ENCODE results near the gene IL17REL.
A peak's percentile ranks its signal among the peaks of the same experiment; 100 is the strongest.

Gene IL17REL

DNA sequence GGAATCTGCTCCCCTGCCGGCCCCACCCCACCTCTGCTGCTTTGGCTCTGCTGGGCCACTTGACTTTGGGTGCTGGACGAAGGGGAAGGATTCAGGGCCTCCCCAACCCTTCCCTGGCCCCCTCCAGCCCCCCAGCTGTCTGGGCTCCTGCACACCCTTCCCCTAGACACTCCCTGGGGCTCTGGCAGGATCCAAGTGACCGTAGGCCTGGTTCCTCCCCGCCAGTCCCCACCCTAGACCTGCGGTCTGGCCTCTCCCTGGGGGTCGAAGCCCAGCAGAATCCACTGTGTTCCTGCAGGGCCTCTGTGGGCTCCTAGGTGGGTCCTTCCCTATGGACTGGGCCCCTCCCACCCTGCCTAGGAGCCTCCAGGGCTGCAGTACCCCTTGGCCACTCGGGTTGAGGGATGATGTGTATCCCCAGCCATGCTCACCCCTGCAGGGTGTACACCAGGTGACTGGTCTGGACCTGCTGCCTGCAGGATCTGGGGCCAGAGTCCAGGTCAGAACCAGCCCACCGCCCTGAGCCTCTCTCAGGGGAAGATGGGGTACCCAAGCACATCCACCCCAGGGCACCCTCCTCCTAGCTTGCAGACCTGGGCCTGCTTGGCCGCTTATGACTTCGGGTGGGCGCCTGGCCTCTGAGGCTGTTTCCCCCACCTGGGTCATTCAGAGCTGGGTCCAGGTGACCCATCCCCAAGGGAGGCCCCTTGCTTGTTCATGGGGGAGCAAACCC, 46.4 kb downstream of the IL17REL start:
- no peak for DNase-seq

DNA sequence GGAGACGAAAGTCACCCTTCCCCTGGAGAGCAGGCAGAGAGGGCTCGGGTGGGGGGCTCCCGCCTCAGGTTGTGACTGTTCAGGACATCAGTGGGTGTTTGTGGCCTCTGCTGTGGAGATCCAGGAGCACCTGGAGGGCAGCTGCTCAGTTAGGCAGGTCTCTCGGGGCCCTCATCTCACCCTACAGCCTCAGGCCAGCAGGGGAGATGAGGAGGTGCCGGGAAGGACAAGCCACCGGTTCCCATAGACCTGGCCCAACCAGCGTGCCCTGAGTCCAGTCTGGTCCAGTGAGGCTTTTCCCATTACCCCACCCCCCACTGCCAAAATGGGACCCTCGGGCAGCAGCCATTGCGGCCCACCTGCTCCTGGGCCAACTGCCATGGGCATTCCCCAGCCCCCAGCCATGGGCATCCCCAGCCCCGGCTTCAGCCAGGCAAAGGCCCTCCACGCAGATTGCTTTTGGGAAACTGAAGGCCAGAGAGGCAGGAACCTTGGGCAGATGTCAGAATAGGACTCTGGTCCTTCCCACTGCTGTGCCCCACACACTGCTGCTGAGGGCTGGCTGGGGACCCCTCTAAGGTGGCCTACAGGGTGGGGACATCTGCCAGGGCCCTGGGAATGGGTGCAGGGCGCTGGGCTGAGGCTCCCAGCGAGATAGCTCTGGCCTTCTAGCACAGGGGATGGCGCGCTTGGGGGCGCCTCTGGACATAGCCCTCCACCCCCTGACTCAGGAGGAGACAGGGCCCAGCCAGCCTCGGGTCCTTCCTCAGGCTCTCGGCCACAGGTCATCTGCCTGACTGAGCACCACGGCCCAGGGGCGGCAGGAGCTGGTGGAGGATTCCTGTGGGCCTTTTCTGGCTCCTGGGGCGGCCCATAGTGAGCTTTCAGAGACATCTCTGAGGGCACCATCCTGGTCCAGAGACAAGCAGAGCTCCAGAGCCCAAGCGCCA, 47.2 kb downstream of the IL17REL start:
- no peak for DNase-seq

- no peak for DNase-seq
Measured at GRCh38 chr22:49964136-49965090, 48.2 kb downstream of the IL17REL start.

- no peak for DNase-seq
Measured at GRCh38 chr22:49963647-49964026, 48.9 kb downstream of the IL17REL start.

- no peak for DNase-seq
Measured at GRCh38 chr22:49962751-49963646, 49.6 kb downstream of the IL17REL start.

- DNase-seq, result peak; percentile 86
Measured at GRCh38 chr22:49962012-49962750, 50.4 kb downstream of the IL17REL start.

- no peak for DNase-seq
Measured at GRCh38 chr22:49961601-49962011, 51.0 kb downstream of the IL17REL start.

GRCh38 chr22:49961005-49961600, 51.5 kb downstream of the IL17REL start:
- no peak for DNase-seq

DNA sequence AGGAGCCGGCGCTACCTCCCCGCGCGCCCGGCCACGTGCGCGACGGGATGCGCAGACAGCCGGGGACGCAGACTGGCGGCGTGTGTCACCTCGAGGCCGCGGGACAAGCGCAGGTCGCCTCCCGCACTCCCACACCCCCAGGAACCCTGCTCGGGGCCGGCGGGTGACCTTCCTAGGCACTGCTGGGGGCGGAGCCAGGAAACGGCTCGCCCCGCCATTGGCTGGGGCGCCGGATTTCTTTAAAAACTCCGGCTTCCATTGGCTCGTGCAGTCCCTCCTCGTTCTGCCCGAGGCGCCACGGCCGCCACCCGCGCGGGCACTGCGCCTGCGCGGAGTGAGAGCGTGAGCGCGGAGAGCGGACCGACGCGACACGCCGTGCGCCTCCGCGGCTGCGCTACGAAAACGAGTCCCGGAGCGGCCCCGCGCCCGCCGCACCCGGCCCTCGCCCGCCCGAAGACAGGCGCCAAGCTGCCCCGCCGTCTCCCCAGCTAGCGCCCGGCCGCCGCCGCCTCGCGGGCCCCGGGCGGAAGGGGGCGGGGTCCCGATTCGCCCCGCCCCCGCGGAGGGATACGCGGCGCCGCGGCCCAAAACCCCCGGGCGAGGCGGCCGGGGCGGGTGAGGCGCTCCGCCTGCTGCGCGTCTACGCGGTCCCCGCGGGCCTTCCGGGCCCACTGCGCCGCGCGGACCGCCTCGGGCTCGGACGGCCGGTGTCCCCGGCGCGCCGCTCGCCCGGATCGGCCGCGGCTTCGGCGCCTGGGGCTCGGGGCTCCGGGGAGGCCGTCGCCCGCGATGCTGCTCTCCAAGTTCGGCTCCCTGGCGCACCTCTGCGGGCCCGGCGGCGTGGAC, 52.2 kb downstream of the IL17REL start, which contains the start of gene PIM3:
TSS of gene PIM3 (plus strand) at position 614 of the 846 bp plus-strand sequence. CDS start at position 790, 176 bp downstream.
- peak; percentile 96 for DNase-seq

DNA sequence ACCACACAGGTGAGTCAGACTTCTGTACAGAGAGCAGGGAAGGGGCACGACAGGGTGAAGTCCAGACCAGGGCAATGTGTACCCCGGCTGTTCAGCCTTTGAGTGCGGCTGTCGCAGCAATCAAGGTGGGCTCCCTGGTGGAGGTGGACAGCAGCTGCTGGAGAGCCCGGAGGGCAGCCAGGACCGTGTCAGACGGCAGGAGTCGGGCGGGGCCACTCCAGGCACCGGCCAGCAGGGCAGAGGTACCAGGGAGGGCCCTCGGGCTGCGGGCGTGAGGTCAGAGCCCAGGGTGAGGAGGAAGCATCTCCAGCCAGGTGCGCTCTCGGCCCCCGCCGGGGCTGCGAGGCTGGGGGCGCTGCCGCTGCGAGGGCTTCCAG, 52.8 kb downstream of the IL17REL start:
- DNase-seq, result no peak

DNA sequence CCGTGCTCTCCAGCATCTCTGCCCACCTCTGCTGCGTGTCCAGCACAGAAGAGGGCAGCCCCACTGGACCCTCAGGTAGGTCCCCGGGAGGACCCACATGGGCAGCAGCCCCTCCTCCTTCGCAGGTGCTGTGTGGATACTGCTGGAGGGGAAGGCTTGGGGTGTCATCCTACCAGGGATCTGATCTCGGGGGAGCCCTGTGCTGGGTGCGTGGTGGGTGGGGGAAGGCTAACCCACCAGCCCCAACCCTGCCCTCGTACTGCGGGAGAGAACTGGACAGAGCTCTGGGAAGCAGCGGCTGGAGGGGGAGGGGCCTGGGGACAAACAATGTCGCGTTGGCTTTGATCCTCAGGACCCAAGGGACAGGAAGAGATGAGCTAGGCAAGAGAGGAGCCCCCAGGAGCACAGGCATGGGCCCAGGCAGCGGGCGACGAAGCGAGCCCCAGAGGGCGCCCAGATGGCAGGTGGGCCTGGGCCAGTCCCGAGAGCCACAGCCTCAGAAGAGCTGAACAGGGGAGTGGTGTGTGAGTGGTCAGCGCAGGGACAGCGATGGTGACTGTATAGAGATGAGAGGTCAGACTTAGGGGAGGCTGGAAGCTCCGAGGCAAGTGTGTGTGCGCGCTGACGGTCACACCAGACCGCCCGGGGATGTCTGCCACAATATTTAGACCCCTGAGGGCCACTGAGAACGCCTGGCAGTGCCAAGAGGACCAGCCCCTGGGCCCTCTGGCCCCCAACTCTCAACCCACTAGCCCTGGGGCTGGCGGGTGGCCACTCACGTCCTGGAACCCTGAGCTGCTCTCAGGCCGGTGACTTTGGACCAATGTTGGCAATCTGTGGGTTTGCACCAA, 53.4 kb downstream of the IL17REL start:
- DNase-seq, result no peak

DNA sequence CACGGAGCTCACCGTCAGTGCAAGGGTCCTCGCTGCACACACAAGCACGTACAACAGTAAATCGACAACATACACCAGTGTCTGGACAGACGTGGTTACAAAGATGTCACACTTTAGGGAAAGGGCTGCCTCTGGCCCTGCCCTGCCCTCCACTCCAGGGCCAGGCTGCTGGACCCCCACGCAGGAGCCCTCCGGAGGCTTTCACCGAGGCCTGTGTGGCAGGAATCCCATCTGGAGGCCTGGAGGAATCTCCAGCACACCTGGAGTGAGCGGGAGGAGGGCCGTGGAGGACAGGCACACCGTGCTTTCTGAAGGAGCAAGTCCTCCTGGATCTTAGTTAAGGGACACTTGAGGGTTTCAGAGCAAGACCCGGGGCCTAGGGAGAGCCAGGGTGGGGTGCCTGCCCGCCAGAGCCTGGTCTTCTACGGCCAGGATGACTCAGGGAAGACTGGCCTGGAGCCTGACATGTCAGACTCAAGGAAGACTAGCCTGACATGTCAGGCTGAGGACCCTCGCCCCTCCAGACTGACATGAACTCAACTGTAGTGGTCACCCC, 54.1 kb downstream of the IL17REL start:
- DNase-seq, result no peak

DNA sequence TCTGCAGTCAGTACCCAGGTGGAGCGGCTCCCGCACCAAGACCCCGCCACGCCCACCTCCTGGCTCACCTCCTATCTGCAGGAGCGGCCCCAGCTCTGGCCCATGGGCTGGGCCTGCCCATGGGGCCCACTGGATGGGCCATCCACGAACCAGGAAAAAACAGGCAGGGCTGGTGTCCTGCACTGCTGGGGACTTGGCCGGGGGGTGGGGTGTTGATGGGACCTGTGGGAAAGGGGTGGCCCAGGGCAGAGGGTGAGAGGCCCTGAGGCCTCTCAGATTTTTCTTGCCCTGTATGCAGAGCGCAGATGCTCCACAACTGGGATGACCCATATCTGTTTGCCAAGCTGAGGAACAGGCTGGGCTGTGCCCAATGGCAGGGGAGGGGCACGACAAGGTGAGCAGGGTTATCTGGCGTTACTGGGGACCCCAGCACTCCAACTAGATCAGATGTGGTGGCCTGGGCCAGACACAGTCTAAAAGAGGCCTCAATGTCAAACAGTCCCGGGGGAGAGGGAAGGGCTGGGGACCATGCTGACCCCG, 54.7 kb downstream of the IL17REL start:
- no peak for DNase-seq

GRCh38 chr22:49956914-49957825, 55.4 kb downstream of the IL17REL start:
- no peak for DNase-seq

GRCh38 chr22:49956418-49956770, 56.2 kb downstream of the IL17REL start:
- no peak for DNase-seq

DNA sequence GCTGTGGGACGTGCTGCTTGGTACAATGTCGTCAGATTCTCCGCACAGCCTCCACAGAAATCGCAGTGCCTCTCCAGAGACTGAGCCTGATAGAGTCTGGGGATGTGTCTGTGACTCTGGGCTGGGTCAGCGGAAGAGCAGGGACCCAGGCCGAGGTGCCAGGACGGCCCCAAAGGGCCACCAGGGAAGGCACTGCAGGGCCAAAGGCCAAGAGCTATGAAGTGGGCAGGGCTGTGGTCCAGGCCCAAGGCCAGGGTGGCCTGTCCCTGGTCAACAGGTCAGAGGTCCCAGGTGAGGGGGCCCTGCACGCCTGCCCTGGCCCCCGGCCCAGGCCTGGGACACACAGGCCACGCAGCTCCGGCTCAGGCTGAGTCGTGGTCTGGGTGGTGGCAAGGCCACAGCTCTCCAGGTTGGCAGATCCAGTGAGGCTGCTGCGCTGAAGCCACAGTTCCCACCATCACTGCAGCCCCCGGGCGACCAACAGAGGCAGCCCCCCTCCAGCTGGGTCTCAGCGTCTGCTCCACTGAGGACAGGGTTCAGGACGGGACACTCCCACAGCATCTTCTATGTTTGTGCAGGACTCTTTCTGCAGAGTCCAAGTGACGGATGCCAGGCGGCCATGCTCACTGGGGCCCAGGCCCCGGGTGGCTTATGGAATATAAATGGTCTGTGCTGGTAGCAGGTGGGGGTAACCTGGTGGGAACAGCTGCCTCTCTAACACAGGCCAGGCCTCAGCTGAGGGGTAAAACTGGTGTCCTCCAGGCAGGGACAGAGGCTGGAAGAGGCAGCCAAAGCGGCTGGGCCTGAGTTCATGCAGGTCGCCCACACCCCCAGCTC, 56.8 kb downstream of the IL17REL start:
- no peak for DNase-seq
